G401.6 (cell line): ENCODE measurements around the gene TRABD2A.
"Not testable (repeated sequence)": the region's sequence is repeated elsewhere in the genome, so short reads cannot be mapped to it uniquely, and the experiment has no call there.

ENCODE experiments used
- FAIRE-seq: peaks from 2 replicates; lab custom pipeline; 2012; peaks lifted over from hg19 to GRCh38; lab: Jason Lieb, UNC

The TRABD2A gene

DNA sequence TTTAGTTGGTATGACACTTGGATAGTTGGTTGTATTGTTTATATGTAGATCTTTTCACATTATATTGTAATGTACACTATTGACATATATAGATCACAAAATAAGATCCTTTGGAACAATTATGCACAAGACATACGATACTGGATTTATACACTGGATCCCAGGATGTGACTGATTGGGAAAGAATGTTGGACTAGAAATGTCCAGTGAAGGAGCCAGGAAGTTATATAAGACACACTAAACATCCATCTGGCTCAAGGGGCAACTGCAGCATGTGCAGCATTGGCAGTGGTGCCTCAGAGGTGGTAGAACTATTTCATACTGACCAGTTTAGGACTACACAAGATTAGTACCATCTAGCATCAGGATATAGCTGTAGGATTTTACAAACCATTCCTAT is 104.9 kb downstream of the TRABD2A start:
- FAIRE-seq = no peak

DNA sequence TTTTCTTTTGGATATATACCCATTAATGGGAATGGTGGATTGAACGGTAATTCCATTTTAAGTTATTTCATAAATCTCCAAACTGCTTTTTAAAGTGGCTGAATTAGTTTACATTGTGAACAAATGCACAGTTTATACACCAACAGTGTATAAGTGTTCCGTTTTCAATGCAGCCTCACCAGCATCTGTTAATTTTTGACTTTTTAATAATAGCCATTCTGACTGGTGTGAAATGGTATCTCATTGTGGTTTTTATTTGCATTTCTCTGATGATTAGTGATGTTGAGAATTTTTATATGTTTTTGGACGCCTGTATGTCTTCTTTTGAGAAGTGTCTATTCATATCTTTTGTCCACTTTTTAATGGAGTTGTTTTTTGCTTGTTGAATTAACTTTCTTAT is 107.3 kb downstream of the TRABD2A start:
- FAIRE-seq = not testable (repeated sequence)
